ENCODE results near the gene PRR33. TPM values are rescaled to one million over a fixed set of nuclear protein-coding genes. Genes with fewer than 3 reads are reported as not detected.

Gene PRR33
- polyA plus RNA-seq, 1 experiment, result not detected

DNA sequence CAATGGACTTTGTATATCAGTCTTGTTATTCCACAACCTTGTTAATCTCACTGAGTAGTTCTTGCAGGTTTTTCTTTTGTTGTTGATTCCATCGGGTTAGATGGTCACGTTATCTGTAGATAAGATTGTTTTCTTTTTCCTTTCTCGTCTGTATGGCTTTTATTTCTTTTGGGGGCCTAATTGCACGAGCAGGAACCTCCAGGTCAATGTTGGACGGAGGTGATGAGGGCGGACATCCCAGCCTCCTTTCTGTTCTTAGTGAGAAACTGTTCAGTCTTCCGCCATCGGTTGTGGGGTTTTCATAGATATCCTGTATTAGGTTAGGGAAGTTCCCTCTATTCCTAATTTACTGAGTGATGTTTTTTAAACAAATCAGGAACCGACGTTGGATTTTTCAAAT is 4.8 kb upstream of the PRR33 start:
- no peak for DNase-seq (ENCODE audit: low read depth)
- TF ChIP-seq, protein P1, sequence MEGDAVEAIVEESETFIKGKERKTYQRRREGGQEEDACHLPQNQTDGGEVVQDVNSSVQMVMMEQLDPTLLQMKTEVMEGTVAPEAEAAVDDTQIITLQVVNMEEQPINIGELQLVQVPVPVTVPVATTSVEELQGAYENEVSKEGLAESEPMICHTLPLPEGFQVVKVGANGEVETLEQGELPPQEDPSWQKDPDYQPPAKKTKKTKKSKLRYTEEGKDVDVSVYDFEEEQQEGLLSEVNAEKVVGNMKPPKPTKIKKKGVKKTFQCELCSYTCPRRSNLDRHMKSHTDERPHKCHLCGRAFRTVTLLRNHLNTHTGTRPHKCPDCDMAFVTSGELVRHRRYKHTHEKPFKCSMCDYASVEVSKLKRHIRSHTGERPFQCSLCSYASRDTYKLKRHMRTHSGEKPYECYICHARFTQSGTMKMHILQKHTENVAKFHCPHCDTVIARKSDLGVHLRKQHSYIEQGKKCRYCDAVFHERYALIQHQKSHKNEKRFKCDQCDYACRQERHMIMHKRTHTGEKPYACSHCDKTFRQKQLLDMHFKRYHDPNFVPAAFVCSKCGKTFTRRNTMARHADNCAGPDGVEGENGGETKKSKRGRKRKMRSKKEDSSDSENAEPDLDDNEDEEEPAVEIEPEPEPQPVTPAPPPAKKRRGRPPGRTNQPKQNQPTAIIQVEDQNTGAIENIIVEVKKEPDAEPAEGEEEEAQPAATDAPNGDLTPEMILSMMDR (IDR thresholded peaks at IDR 0.05; ENCODE audit: insufficient read depth, low read depth, low read length), result no peak
- Histone ChIP-seq H3K36me3 (ENCODE audit: control insufficient read depth, insufficient read depth, low read length) (no peaks in the 10 kb centered on the region), H3K4me3 (ENCODE audit: low read depth, low read length) (no peak overlapping the region), H3K27me3 (ENCODE audit: control insufficient read depth, insufficient read depth, low read length) (peaks cover 8% of the 10 kb centered on the region)
- CTCF ChIA-PET, result interaction anchor here (2.1 kb wide), 1 partner anchor 52 kb away, joined by 5 read pairs; no protein-coding TSS in a partner anchor
- POLR2A ChIA-PET, result no interaction called here

DNA sequence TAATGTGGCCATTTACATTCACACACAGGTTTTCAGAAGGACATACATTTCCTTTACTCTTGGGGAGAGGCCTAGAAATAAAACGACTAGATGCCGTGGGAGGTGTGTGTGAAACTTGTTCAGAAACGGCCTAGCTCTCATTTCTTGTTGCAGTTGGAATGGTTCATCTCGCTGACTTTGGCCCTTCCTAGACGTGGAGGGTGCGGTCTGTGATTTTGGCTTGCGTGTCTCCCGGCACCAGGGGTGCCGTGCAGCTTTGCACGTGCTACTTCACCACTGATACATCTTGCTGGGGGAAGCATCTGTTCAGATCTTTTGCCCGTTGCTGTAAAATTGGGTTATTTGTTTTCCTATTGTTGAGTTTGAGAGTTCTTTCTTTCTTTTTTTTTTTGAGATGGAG is 3.1 kb upstream of the PRR33 start:
- ChIA-PET POLR2A (no interaction called here), CTCF (interaction anchor here (1.0 kb wide), 1 partner anchor 10 kb away, joined by 3 read pairs; no protein-coding TSS in a partner anchor)
- Histone ChIP-seq H3K27me3 (ENCODE audit: control insufficient read depth, insufficient read depth, low read length) (peaks cover 8% of the 10 kb centered on the region), H3K4me3 (ENCODE audit: low read depth, low read length) (no peak overlapping the region), H3K36me3 (ENCODE audit: control insufficient read depth, insufficient read depth, low read length) (no peaks in the 10 kb centered on the region)
- DNase-seq (ENCODE audit: low read depth), result no peak
- TF ChIP-seq, protein P1 (IDR thresholded peaks at IDR 0.05; ENCODE audit: insufficient read depth, low read depth, low read length), result no peak

DNA sequence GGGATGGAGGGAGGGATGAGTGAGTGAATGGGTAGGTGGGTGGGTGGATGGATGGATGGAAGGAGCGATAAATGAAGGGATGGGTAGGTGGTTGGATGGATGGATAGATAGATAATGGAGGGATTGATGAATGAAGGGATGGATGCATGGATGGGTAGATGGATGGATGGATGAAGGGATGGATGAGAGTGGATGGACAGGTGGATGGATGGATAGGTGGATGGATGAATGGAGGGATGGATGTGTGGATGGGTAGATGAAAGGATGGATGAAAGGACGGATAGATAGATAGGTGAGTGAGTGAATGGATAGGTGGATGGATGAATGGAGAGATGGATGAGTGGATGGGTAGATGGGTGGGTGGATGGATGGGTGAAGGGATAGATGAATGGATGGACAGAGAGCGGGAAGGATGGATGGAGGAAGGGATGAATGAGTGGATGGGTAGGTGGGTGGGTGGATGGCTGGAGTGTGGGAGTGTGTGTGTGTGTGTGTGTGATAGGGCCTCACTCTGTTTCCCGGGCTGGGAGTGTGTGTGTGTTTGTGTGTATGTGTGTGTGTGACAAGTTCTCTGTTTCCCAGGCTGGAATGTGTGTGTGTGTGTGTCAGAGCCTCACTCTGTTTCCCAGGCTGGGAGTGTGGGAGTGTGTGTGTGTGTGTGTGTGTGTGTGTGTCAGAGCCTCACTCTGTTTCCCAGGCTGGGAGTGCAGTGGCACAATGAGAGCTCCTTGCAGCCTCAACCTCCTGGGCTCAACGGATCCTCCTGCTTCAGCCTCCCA is 2.1 kb upstream of the PRR33 start:
- TF ChIP-seq, protein P1 (IDR thresholded peaks at IDR 0.05; ENCODE audit: insufficient read depth, low read depth, low read length), result no peak
- ChIA-PET CTCF (no interaction called here), POLR2A (no interaction called here)
- no peaks in the 10 kb centered on the region for H3K36me3 ChIP-seq (ENCODE audit: control insufficient read depth, insufficient read depth, low read length)
- H3K27me3 ChIP-seq (ENCODE audit: control insufficient read depth, insufficient read depth, low read length), result peaks cover 8% of the 10 kb centered on the region
- H3K4me3 ChIP-seq (ENCODE audit: low read depth, low read length), result no peak overlapping the region
- no peak for DNase-seq (ENCODE audit: low read depth)

DNA sequence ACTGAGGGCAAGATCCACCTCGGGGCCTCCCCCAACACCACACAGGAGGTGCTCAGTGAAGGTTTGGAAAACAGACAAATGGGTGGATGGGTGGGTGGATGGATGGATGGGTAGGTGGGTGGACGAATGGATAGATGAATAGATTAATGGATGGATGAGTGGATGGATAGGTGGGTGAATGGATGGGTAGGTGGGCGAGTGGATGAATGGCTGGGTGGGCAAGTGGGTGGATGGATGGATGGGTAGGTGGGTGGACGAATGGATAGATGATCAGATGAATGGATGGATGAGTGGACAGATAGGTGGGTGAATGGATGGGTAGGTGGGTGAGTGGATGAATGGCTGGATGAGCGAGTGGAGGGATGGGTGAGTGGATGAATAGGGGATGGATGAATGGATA is 863 bp upstream of the PRR33 start:
- Histone ChIP-seq H3K36me3 (ENCODE audit: control insufficient read depth, insufficient read depth, low read length) (no peaks in the 10 kb centered on the region), H3K4me3 (ENCODE audit: low read depth, low read length) (no peak overlapping the region), H3K27me3 (ENCODE audit: control insufficient read depth, insufficient read depth, low read length) (peaks cover 4% of the 10 kb centered on the region)
- POLR2A ChIA-PET, result interaction anchor here (0.6 kb wide), 1 partner anchor 28 kb away, joined by 9 read pairs; no protein-coding TSS in a partner anchor
- CTCF ChIA-PET, result interaction anchor here (0.8 kb wide), 1 partner anchor 38 kb away, joined by 3 read pairs; no protein-coding TSS in a partner anchor
- TF ChIP-seq, protein P1 (IDR thresholded peaks at IDR 0.05; ENCODE audit: insufficient read depth, low read depth, low read length), result no peak
- DNase-seq (ENCODE audit: low read depth), result no peak

DNA sequence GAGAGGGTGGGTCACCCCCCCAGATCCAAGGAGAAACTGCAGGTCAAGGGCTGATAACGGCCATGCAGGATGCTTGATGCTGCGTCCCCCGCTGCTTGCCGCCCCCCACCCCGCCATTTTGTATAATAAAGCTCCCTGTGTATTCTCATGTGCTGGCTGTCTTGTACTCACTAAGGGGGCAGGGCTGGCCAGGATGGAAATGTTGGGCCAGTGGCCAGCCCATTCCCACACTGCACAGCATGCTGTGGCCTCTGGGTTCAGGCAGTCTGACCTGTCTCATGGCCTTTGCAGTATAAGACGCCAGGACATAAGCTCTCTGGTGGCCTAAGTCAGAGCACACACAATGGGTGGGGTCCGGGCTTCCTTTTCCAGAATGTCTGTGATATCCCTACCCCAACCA is 421 bp upstream of the PRR33 start:
- ChIA-PET POLR2A (interaction anchor here (0.6 kb wide), 1 partner anchor 29 kb away, joined by 9 read pairs; no protein-coding TSS in a partner anchor), CTCF (interaction anchor here (0.8 to 1.3 kb wide), 3 partner anchors 10 to 213 kb away, joined by 3 to 5 read pairs (median 3); no protein-coding TSS in a partner anchor)
- DNase-seq (ENCODE audit: low read depth), result no peak
- Histone ChIP-seq H3K27me3 (ENCODE audit: control insufficient read depth, insufficient read depth, low read length) (peaks cover 3% of the 10 kb centered on the region; the same call in 1 of the 2 replicates), H3K36me3 (ENCODE audit: control insufficient read depth, insufficient read depth, low read length) (no peaks in the 10 kb centered on the region), H3K4me3 (ENCODE audit: low read depth, low read length) (no peak overlapping the region)
- TF ChIP-seq, protein P1 (IDR thresholded peaks at IDR 0.05; ENCODE audit: insufficient read depth, low read depth, low read length), result no peak
